ENCODE measurements around the gene DPPA5.

- TF ChIP-seq CTCF (IDR thresholded peaks at IDR 0.05) (no peak), ZFX (IDR thresholded peaks at IDR 0.05; ENCODE audit: borderline replicate concordance) (no peak)
Observed at GRCh38 chr6:73325656-73326055, 28.4 kb downstream of the DPPA5 start.
